AG09319 (cell line): ENCODE data around the gene HYOU1.
A peak's percentile ranks its signal among the peaks of the same experiment; 100 is the strongest.

ENCODE experiments used
- DNase-seq: peaks from one replicate; pipeline ENCODE4 v3.0.0-alpha.2; 2010; ENCODE audit warnings: low read depth; ENCODE audit errors: extremely low read depth
- TF ChIP-seq, protein P1 (sequence below): IDR thresholded peaks from 2 replicates; pipeline ENCODE4 v1.5.1; 2011; ENCODE audit warnings: low read depth, mild to moderate bottlenecking, inconsistent platforms, low read length, moderate library complexity

Gene HYOU1

DNA sequence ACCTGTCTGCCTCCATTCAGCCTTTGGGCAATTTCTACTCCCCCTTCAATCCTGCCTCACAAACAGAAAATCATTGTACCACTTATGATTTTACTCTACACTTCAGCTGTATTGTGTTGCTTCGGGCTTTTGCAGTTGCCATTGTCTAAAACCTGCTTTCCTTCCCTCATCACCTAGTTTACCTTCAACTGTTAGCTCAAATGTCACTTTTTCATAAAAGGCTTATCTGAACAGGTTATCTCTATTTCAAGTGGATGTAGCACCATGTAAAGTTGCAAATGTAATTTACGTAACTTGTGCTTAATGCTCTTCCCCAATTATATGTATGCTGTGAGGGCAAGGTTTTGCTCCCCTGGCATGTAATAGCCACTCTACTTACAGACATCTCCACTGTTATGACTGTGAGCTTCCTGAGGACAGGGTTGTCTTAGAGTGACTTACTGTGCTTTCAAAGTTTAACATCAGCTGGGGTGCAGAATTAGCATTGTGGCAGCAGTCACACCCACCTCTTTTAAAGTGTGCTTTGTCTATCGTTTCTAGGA is 44.3 kb downstream of the HYOU1 start:
- no peak for DNase-seq
- TF ChIP-seq, protein P1, sequence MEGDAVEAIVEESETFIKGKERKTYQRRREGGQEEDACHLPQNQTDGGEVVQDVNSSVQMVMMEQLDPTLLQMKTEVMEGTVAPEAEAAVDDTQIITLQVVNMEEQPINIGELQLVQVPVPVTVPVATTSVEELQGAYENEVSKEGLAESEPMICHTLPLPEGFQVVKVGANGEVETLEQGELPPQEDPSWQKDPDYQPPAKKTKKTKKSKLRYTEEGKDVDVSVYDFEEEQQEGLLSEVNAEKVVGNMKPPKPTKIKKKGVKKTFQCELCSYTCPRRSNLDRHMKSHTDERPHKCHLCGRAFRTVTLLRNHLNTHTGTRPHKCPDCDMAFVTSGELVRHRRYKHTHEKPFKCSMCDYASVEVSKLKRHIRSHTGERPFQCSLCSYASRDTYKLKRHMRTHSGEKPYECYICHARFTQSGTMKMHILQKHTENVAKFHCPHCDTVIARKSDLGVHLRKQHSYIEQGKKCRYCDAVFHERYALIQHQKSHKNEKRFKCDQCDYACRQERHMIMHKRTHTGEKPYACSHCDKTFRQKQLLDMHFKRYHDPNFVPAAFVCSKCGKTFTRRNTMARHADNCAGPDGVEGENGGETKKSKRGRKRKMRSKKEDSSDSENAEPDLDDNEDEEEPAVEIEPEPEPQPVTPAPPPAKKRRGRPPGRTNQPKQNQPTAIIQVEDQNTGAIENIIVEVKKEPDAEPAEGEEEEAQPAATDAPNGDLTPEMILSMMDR, result no peak

DNA sequence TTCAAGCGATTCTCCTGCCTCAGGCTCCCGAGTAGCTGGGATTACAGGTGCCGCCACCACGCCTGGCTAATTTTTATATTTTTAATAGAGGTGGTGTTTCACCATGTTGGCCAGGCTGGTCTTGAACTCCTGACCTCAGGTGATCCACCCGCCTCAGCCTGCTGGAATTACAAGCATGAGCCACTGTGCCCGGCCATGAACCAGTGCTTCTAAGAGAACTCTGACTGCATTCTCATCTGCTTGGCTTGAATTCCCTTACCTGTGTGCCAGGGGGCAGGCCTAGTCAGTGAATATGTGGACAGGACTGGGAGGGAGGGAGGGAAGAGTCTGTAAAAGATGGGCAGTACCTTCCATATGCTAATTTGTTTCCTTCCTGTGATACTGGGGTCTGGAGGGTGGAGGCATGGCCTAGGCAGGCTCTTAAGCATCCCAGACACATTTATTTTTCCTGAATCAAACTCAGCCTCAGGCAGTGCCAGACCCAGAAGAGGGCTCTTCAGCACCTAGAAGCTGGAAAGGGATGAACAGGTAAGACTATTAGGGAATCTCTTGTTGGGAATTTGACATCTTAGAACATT is 45.4 kb downstream of the HYOU1 start:
- no peak for DNase-seq
- TF ChIP-seq, protein P1, result no peak

DNA sequence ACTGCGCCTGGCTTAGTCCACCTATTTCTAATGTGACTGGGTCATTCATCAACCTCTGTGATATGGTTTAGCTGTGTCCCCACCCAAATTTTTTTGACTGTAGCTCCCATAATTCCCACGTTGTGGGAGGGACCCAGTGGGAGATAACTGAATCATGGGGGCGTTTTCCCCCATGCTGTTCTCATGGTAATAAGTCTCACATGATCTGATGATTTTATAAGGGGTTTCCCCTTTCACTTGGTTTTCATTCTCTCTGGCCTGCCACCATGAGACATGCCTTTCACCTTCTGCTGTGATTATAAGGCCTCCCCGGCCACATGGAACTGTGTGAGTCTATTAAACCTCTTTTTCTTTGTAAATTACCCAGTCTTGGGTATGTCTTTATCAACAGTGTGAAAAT is 50.3 kb downstream of the HYOU1 start:
- DNase-seq, result no peak
- TF ChIP-seq, protein P1, result no peak

DNA sequence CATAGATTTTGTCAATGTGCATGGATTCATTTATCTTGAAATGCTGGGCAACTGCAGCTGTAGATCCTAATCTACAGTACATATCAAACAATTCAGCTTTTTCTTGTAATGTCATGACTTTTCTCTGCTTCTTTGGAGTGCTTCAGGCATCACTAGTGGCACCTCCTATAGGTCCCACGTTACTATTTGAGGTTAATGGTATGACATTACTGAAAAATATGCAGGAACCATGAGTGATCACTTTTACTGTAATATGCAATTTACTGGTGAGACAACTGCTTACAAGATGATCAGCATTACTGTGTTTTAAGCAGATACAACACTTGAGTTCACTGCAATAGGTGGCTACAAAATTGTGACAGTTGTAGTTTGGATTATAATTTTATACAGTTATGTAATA is 56.1 kb downstream of the HYOU1 start:
- TF ChIP-seq, protein P1, result no peak
- no peak for DNase-seq

DNA sequence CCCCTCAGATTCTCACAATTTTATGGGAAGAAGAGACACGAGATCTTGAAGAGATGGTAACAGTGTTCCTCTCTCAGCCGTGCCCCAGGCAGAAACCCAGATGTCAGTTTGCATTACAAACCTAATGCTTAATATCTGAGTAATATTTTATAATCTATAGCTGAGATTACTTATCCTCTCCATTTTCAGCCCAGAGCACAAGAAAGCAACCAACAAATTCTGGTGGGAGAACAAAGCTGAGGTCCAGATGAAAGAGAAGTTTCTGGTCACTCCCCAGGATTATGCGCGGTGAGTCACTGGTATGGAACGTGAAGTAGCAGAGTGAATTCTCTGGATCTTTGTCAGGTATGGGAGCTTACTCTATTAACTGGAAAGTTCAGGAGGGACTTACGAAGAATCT is 58.2 kb downstream of the HYOU1 start:
- DNase-seq, result no peak
- TF ChIP-seq, protein P1, result no peak

DNA sequence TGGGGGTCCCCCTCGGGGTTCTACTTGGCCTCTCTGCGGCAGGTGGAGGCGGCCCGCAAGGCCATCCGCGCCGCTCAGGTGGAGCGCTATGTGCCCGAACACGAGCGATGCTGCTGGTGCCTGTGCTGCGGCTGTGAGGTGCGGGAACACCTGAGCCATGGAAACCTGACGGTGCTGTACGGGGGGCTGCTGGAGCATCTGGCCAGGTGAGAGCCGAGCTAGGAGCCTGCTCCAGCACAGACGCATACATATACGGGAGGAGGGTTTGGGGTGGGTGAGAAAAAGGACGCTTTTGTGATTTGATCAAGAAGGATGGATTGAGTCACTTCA is 58.7 kb downstream of the HYOU1 start:
- TF ChIP-seq, protein P1, result no peak

DNA sequence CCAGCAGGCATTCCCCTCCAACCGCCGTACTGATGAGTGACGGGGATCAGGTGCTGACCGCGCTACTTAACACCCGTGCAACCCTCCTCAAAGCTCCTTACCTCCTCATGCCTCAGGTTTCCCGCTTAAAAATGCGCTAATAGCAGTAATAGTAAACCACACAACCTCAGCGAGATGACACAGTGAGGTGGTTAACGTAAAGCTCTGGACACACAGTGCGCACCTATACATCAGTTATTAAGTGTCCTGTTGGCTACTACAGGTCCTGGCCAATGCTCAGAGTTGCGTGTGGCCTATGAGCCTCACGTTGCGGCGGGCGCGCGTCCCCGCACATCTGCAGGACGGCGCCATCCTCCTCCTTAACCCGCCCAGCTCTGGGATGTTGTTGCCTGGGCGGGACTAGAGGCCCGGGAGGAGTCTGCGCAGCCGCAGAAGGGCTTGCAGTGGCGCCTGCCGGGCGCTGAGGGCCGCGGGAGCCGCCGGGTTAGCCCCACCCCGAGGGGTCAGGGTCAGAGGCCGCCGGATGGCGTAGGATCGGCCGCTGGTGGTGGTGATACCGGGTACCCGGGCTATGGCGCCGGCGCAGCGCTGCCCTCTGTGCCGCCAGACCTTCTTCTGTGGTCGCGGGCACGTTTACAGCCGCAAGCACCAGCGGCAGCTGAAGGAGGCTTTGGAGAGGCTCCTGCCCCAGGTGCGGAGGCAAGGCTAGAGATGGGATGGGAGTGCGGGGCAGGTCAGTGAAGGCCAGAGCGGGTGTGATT is 59.2 kb downstream of the HYOU1 start, which contains the start of gene CENATAC:
Gene CENATAC, plus strand, starts transcription at position 512 of the 761 bp plus-strand sequence. Its CDS starts 60 bp downstream, at position 572.
- peak; percentile 67 for DNase-seq
- TF ChIP-seq, protein P1, result no peak

More for the DNA sequence above, 58.7 kb downstream of the HYOU1 start:
- DNase-seq, result no peak
